ENCODE results near the gene VWF.
A peak's percentile ranks its signal among the peaks of the same experiment; 100 is the strongest.
"Not testable (repeated sequence)": the region's sequence is repeated elsewhere in the genome, so short reads cannot be mapped to it uniquely, and the experiment has no call there.

VWF gene

GRCh38 chr12:6104027-6104426, 20.4 kb downstream of the VWF start:
- no peak overlapping the region for H3K27ac ChIP-seq
- TF ChIP-seq CTCF (IDR thresholded peaks at IDR 0.05), result no peak
- no peak for DNase-seq (ENCODE audit: low spot score)
- no peak overlapping the region for H3K4me3 ChIP-seq

- not testable (repeated sequence) for DNase-seq (ENCODE audit: low spot score)
These were observed 22.4 kb downstream of the VWF start for GRCh38 chr12:6102021-6102420.

GRCh38 chr12:6099316-6099715, 25.2 kb downstream of the VWF start:
- TF ChIP-seq CTCF (IDR thresholded peaks at IDR 0.05), result no peak
- Histone ChIP-seq H3K4me3 (no peak overlapping the region), H3K27ac (no peak overlapping the region)
- no peak for DNase-seq (ENCODE audit: low spot score)

More at GRCh38 chr12:6102021-6102420, 22.4 kb downstream of the VWF start:
- not testable (repeated sequence) for H3K4me3 ChIP-seq, H3K27ac ChIP-seq

DNA sequence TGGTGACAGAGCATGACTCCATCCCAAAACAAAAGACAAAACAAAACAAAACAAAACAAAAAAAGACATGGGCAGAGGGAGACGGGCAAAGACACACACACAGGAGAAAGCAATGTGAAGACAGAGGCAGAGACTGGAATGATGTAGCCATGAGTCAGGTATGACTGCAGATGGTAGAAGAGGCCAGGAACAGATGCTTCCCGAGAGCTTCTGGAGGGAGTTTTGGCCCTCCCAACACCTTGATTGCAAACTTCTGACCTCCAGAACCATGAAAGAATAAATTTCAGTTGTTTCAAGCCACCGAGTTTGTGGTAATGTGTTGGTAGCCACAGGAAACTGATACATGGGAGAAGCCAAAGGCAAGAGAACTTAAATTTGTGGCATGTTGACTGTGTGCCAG, 27.1 kb downstream of the VWF start:
- no peak for TF ChIP-seq CTCF (IDR thresholded peaks at IDR 0.05)
- no peak for DNase-seq (ENCODE audit: low spot score)
- Histone ChIP-seq H3K4me3 (no peak overlapping the region), H3K27ac (no peak overlapping the region)

- no peak for TF ChIP-seq CTCF (IDR thresholded peaks at IDR 0.05)
- DNase-seq (ENCODE audit: low spot score), result no peak
- no peak overlapping the region for H3K4me3 ChIP-seq
- H3K27ac ChIP-seq, result no peak overlapping the region
These were observed 27.9 kb downstream of the VWF start for GRCh38 chr12:6096527-6096926.

DNA sequence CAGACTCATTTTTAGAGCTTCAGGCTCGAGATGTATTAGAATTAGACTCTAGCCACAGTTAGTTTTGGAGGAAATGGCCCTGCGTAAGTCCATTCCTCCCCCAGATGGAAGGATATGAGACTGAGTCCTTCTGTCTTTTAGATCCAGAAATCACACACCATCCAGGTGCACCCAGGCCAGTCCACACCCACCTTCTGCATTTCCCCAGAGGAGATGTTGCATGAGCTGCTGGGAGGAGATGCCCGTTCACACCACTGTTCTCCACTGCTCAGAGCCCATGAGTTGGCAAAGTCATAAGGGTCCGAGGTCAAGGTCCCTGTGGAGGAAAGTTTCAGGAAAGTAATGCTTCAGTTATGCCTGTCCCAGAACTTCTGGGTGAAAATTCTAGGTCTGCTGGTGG, 29.2 kb downstream of the VWF start:
- Histone ChIP-seq H3K27ac (no peak overlapping the region), H3K4me3 (no peak overlapping the region)
- TF ChIP-seq CTCF (IDR thresholded peaks at IDR 0.05), result no peak
- DNase-seq (ENCODE audit: low spot score), result no peak

- TF ChIP-seq CTCF (IDR thresholded peaks at IDR 0.05), result no peak
- no peak for DNase-seq (ENCODE audit: low spot score)
- no peak overlapping the region for H3K4me3 ChIP-seq
- H3K27ac ChIP-seq, result peak overlapping the region in 1 of 2 donors; percentile 81
These were observed 30.7 kb downstream of the VWF start for GRCh38 chr12:6093764-6094163.
